K562 (cell line): ENCODE measurements around the gene SLFN14. TPM values are rescaled to one million over a fixed set of nuclear protein-coding genes. Genes with fewer than 3 reads are reported as not detected.

Experiments
- ATAC-seq: fragments of 200-7000 bp; cut with Tn5 transposase; 3 replicates; pipeline ENCODE4 v1.9.1; 2020; ENCODE audit warnings: moderate library complexity
- BruUV-seq: library from RNA; stranded (reverse); fragments of 400-500 nt; replicated peaks from 2 replicates; lab custom pipeline; 2021; lab: Mats Ljungman, UMichigan
- CTCF ChIA-PET: fragments of 300-600 bp; formaldehyde crosslinking; extraction: SDS; loops from one replicate; lab custom pipeline; 2021; ENCODE audit warnings: low intra/inter-chr PET ratio; lab: Yijun Ruan, JAX
- POLR2A ChIA-PET: fragments of 300-600, 350-650 bp; sonication (Branson Sonifier 250); formaldehyde crosslinking; extraction: SDS; loops from one replicate; lab custom pipeline; 2021; ENCODE audit warnings: antibody characterized with exemption, inconsistent platforms; lab: Yijun Ruan, JAX
- DNase-seq, 4 experiments: peaks; one replicate each; pipeline versions ENCODE4 v3.0.0 to v3.0.0-alpha.2; 2011 to 2018; ENCODE audit warnings: low spot score in 3 of 4, mixed read lengths in 3 of 4; ENCODE audit errors: extremely low read depth in 1 of 4
- FAIRE-seq: peaks from 2 replicates; lab custom pipeline; 2011; peaks lifted over from hg19 to GRCh38; lab: Jason Lieb, UNC
- H2AFZ ChIP-seq: 2 replicates; pipeline ENCODE4 v1.6.0; 2011; ENCODE audit warnings: low read depth, low read length, control low read depth, inconsistent platforms
- H3K27ac ChIP-seq: fragments of 200-600 bp; 3 replicates; pipeline ENCODE4 v1.8.0; 2011; ENCODE audit warnings: low read depth, mild to moderate bottlenecking, control low read depth, inconsistent platforms, low read length, moderate library complexity, mixed read lengths; ENCODE audit errors: extremely low read depth
- H3K27me3 ChIP-seq, 2 experiments: fragments of 300-600 bp in 1 of 2; 2 replicates in 1 of 2; 3 replicates in 1 of 2; pipeline versions ENCODE4 v1.6.0 to v1.8.0; 2011; ENCODE audit warnings: inconsistent platforms in 2 of 2, low read length in 2 of 2, mild to moderate bottlenecking in 1 of 2, mixed read lengths in 1 of 2, moderate library complexity in 1 of 2; ENCODE audit not compliant: control insufficient read depth in 2 of 2, insufficient read depth in 2 of 2
- H3K36me3 ChIP-seq: fragments of 300-600 bp; 3 replicates; pipeline ENCODE4 v1.8.0; 2011; ENCODE audit warnings: mild to moderate bottlenecking, low read length, inconsistent platforms; ENCODE audit not compliant: control insufficient read depth, insufficient read depth
- H3K4me1 ChIP-seq, 2 experiments: fragments of 200-600 bp in 1 of 2; replicated peaks in 1 of 2; 2 replicates in 1 of 2; 3 replicates in 1 of 2; pipeline versions ENCODE4 v1.5.1 to v1.8.0; 2011; ENCODE audit warnings: inconsistent platforms in 2 of 2, low read length in 2 of 2, mild to moderate bottlenecking in 1 of 2, mixed read lengths in 1 of 2, moderate library complexity in 1 of 2; ENCODE audit not compliant: control insufficient read depth in 2 of 2, insufficient read depth in 2 of 2
- H3K4me2 ChIP-seq: 2 replicates; pipeline ENCODE4 v1.6.1; 2011; ENCODE audit warnings: low read length, control low read depth, inconsistent platforms, mixed read lengths; ENCODE audit not compliant: insufficient read depth
- H3K4me3 ChIP-seq: fragments of 200-600 bp; sonication (generic), shearing (Covaris generic); 2 replicates; pipeline ENCODE4 v1.5.1; 2016; ENCODE audit warnings: control low read depth, inconsistent platforms
- H3K79me2 ChIP-seq: fragments of 200-600 bp; 3 replicates; pipeline ENCODE4 v1.8.0; 2011; ENCODE audit warnings: low read length, inconsistent platforms; ENCODE audit not compliant: control insufficient read depth, insufficient read depth
- H3K9ac ChIP-seq, 2 experiments: 2 replicates each; pipeline versions ENCODE4 v1.6.0 to v1.6.1; 2011; ENCODE audit warnings: low read depth in 2 of 2, low read length in 2 of 2, control low read depth in 1 of 2, inconsistent platforms in 1 of 2, mild to moderate bottlenecking in 1 of 2, mixed read lengths in 1 of 2; ENCODE audit not compliant: insufficient read depth in 1 of 2
- H3K9me1 ChIP-seq: one replicate; pipeline ENCODE4 v1.6.0; 2011; ENCODE audit warnings: inconsistent platforms, mild to moderate bottlenecking, low read length, moderate library complexity; ENCODE audit not compliant: control insufficient read depth, insufficient read depth
- H3K9me3 ChIP-seq: replicated peaks from 2 replicates; pipeline ENCODE4 v1.5.1; 2011; ENCODE audit warnings: low read depth, low read length, inconsistent platforms; ENCODE audit not compliant: control insufficient read depth, insufficient read depth
- H4K20me1 ChIP-seq: replicated peaks from 2 replicates; pipeline ENCODE4 v1.6.1; 2011; ENCODE audit warnings: low read length, inconsistent platforms, mixed read lengths; ENCODE audit not compliant: control insufficient read depth, insufficient read depth
- ARID2 ChIP-seq: fragments of 450-650 bp; IDR thresholded peaks from 2 replicates; pipeline ENCODE4 v1.6.1; 2017; ENCODE audit warnings: antibody characterized with exemption, mild to moderate bottlenecking
- BCL6 ChIP-seq: fragments of 250-450 bp; sonication (Bioruptor Pico); IDR thresholded peaks from 2 replicates; pipeline ENCODE4 v1.4.0; 2020
- ESRRB ChIP-seq: fragments of 250-450 bp; sonication (Bioruptor Pico); IDR thresholded peaks from 2 replicates; pipeline ENCODE4 v1.5.0; 2020; ENCODE audit warnings: mild to moderate bottlenecking, moderate library complexity, borderline replicate concordance
- FOXP1 ChIP-seq: sonication (generic); formaldehyde crosslinking; IDR thresholded peaks from 2 replicates; pipeline ENCODE4 v1.8.0; 2022; ENCODE audit warnings: mild to moderate bottlenecking, missing genetic modification reagents
- GTF2E2 ChIP-seq: fragments of 200-800 bp; sonication (Bioruptor generic); IDR thresholded peaks from 2 replicates; pipeline ENCODE4 v1.6.1; 2016; ENCODE audit warnings: missing genetic modification characterization, missing compliant biosample characterization
- GTF2F1 ChIP-seq: IDR thresholded peaks from 2 replicates; pipeline ENCODE4 v1.6.1; 2011; ENCODE audit warnings: low read depth, low read length, improper control_type of control experiment
- HMG20B ChIP-seq: fragments of 250-450 bp; sonication (Bioruptor Pico); IDR thresholded peaks from 2 replicates; pipeline ENCODE4 v1.5.0; 2021; ENCODE audit warnings: mild to moderate bottlenecking
- JUNB ChIP-seq: fragments of 450-650 bp; formaldehyde crosslinking; conservative IDR thresholded peaks from 2 replicates; pipeline ENCODE4 v1.4.0; 2020; ENCODE audit warnings: mild to moderate bottlenecking
- KAT2B ChIP-seq: IDR thresholded peaks from one replicate; pipeline ENCODE4 v1.6.1; 2012; ENCODE audit warnings: low read depth, mild to moderate bottlenecking, control low read depth, inconsistent platforms, low read length, moderate library complexity
- MAFK ChIP-seq: IDR thresholded peaks from 2 replicates; pipeline ENCODE4 v1.6.1; 2011; ENCODE audit warnings: low read length, improper control_type of control experiment
- POLR2B ChIP-seq: fragments of 450-650 bp; IDR thresholded peaks from 2 replicates; pipeline ENCODE4 v1.6.1; 2018; ENCODE audit warnings: low read depth; ENCODE audit not compliant: partially characterized antibody
- POLR3A ChIP-seq: IDR thresholded peaks from 2 replicates; pipeline ENCODE4 v1.6.1; 2011; ENCODE audit warnings: borderline replicate concordance, mild to moderate bottlenecking, moderate library complexity; ENCODE audit not compliant: insufficient read length, insufficient read depth; ENCODE audit errors: extremely low read depth
- RHOXF2B ChIP-seq: fragments of 250-450 bp; sonication (Bioruptor Pico); conservative IDR thresholded peaks from 2 replicates; pipeline ENCODE4 v1.5.1; 2021
- TCFL5 ChIP-seq: fragments of 250-450 bp; sonication (Bioruptor Pico); conservative IDR thresholded peaks from 2 replicates; pipeline ENCODE4 v1.6.1; 2021; ENCODE audit warnings: mild to moderate bottlenecking, moderate library complexity, matching md5 sums
- ZBED1 ChIP-seq: IDR thresholded peaks from 2 replicates; pipeline ENCODE4 v1.6.1; 2014
- ZC3H11A ChIP-seq: IDR thresholded peaks from 2 replicates; pipeline ENCODE4 v1.6.1; 2012; ENCODE audit warnings: low read depth, low read length, improper control_type of control experiment
- ZNF232 ChIP-seq: sonication (generic); formaldehyde crosslinking; IDR thresholded peaks from 2 replicates; pipeline ENCODE4 v1.8.0; 2022; ENCODE audit warnings: mild to moderate bottlenecking, missing genetic modification reagents
- WGBS: fragments of 100-300 bp; shearing (Covaris generic); methylation state at CpG from one replicate; pipeline ENCODE4 v1.1.6; 2016; ENCODE audit warnings: low coverage, mixed read lengths; ENCODE audit not compliant: insufficient coverage; ENCODE audit errors: missing lambda C conversion rate; 5-methylcytosine and 5-hydroxymethylcytosine counted together
- in situ Hi-C: fragments of 300-500 bp; cut with MboI; formaldehyde crosslinking; loops from 4 replicates; pipeline ENCODE4 v1.15.0; 2018; ENCODE audit warnings: inconsistent platforms, mixed read lengths
- intact Hi-C: fragments of 100-400 bp; cut with micrococcal nuclease; formaldehyde crosslinking; loops from 2 replicates; pipeline ENCODE4 v1.14.2; 2022
- polyA plus RNA-seq, 8 experiments: library from polyadenylated mRNA; depleted of rRNA in 4 of 8; stranded (reverse) in 5 of 8; unstranded in 3 of 8; fragments of >200 nt; fragmentation: Nextera tagmentation in 2 of 8; fragmentation: Illumina TruSeq in 1 of 8; extraction: Ambion mirVana in 2 of 8; extraction: Trizol in 1 of 8; gene quantifications; 2 replicates each; pipeline versions ENCODE4 v1.2.1 to v1.2.3, GENCODE V29; 2011 to 2014; ENCODE audit warnings: inconsistent platforms in 1 of 8, missing spikeins in 1 of 8
- total RNA-seq, 7 experiments: library from RNA; depleted of rRNA in 6 of 7; stranded (reverse); fragments of >200 nt in 6 of 7; fragmentation: Illumina TruSeq in 2 of 7; extraction: Trizol in 2 of 7; gene quantifications; 2 replicates each; pipeline versions ENCODE4 v1.2.1 to v1.2.3, GENCODE V29; 2011 to 2021; ENCODE audit warnings: low replicate concordance in 1 of 7
- TF ChIP-seq, protein P1 (sequence below), 2 experiments: fragments of 450-650 bp; IDR thresholded peaks; 2 replicates each; pipeline ENCODE4 v1.6.1; 2016

The SLFN14 gene
- total and polyA plus RNA-seq, 9 of the 15 experiments (the other 6 are each of a cell fraction or from before 2014, with no cell fraction given): 1.3 to 4.3 (median 3.1) TPM

DNA sequence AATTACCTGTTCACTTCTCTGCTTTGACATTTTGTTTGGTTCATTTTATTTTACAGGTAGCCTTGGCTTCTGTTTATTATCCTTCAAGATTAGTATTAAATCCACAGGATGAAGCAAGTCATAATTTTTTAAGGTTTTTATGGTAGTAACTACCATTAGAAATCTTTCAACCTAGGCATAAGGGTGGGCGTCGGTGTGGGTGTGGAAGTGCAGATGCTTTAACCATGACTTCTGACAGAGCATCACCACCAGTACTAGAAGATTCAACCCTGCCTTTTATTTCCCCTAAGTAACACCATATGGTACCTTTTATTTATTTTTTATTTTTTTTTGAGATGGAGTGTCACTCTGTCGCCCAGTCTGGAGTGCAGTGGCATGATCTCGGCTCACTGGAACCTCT is 49.2 kb upstream of the SLFN14 start:
- WGBS: 92% methylated on average over 2 of the region's 4 CpGs
- Histone ChIP-seq H2AFZ (no peak overlapping the region), H3K36me3 (peaks cover 89% of the 10 kb centered on the region), H3K79me2 (peaks cover 19% of the 10 kb centered on the region), H3K9me3 (no peaks in the 10 kb centered on the region), H4K20me1 (no peaks in the 10 kb centered on the region), H3K4me2 (no peak overlapping the region), H3K4me3 (no peak overlapping the region), H3K9ac (no peak overlapping the region), H3K27ac (no peak overlapping the region), H3K4me1 (no peaks in the 10 kb centered on the region), H3K27me3 (no peaks in the 10 kb centered on the region), H3K9me1 (no peaks in the 10 kb centered on the region)
- in situ Hi-C loops (no loop called here), intact Hi-C loops (no loop called here)
- ATAC-seq (no peak), DNase-seq (no peak), FAIRE-seq (no peak)
- CTCF ChIA-PET: no interaction called here
- no peak for TF ChIP-seq TCFL5 (CRISPR knock-in tag)
- no peak for TF ChIP-seq ZNF232 (CRISPR knock-in tag)
- no peak for TF ChIP-seq HMG20B (CRISPR knock-in tag)
- no peak for TF ChIP-seq MAFK
- TF ChIP-seq GTF2E2 (tag): no peak
- TF ChIP-seq ZBED1: no peak
- TF ChIP-seq ZC3H11A: no peak
- BruUV-seq: no TSS peak
- POLR2A ChIA-PET: no interaction called here

DNA sequence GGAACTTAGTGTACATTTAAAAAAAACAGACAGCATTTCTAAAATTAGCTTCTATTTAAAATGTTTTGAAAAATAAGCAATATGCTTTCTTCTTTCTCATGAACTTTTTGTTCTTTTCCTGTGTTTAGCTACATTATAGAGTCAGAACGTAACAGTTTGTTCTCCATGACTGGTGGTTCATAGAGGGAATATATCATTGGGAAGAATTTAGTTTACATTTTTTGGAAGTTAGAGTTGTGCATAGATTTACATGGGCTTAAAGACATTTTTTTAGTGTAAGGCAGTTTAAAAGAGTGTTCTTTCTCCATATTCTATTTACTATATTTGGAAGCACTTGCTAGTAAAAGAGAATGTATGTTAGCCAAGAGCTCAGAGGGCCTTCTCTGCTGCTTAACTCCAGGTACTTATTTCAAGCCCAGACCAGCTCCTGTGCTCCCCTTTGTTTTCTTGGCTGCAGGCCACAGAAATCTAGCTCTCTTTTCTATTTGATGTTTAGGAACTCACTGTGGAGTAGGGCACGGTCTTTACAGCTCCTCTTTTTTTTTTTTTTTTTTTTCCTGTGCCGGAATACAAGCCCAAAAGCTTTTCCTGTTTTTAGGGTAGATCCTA is 46.7 kb upstream of the SLFN14 start:
- Histone ChIP-seq H4K20me1 (no peaks in the 10 kb centered on the region), H3K4me3 (no peak overlapping the region), H3K27me3 (no peaks in the 10 kb centered on the region), H3K9me1 (no peaks in the 10 kb centered on the region), H3K27ac (no peak overlapping the region), H3K9ac (no peak overlapping the region), H3K36me3 (peaks cover 87% of the 10 kb centered on the region), H3K9me3 (no peaks in the 10 kb centered on the region), H3K79me2 (peaks cover 4% of the 10 kb centered on the region; the same call in 2 of the 3 replicates), H3K4me2 (no peak overlapping the region), H2AFZ (no peak overlapping the region), H3K4me1 (no peaks in the 10 kb centered on the region)
- no peak for ATAC-seq
- no peak for FAIRE-seq
- BruUV-seq: TSS peak; percentile 3
- no peak for DNase-seq
- CTCF ChIA-PET: no interaction called here
- WGBS: 97% methylated on average over 2 of the region's 3 CpGs
- intact Hi-C loops: no loop called here
- in situ Hi-C loops: no loop called here
- POLR2A ChIA-PET: interaction anchor here (0.6 to 2.8 kb wide), 8 partner anchors 9 to 965 kb away, joined by 3 to 30 read pairs (median 4); partner anchors contain the start of gene PEX12
- no peak for TF ChIP-seq FOXP1 (CRISPR knock-in tag)
- TF ChIP-seq POLR3A: no peak
- TF ChIP-seq, protein P1, sequence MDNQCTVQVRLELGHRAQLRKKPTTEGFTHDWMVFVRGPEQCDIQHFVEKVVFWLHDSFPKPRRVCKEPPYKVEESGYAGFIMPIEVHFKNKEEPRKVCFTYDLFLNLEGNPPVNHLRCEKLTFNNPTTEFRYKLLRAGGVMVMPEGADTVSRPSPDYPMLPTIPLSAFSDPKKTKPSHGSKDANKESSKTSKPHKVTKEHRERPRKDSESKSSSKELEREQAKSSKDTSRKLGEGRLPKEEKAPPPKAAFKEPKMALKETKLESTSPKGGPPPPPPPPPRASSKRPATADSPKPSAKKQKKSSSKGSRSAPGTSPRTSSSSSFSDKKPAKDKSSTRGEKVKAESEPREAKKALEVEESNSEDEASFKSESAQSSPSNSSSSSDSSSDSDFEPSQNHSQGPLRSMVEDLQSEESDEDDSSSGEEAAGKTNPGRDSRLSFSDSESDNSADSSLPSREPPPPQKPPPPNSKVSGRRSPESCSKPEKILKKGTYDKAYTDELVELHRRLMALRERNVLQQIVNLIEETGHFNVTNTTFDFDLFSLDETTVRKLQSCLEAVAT (IDR thresholded peaks at IDR 0.05): no peak
- no peak for TF ChIP-seq BCL6 (CRISPR knock-in tag)
- TF ChIP-seq POLR2B: no peak
- no peak for TF ChIP-seq ESRRB (CRISPR knock-in tag)
- TF ChIP-seq ARID2: no peak
- TF ChIP-seq RHOXF2B (CRISPR knock-in tag): no peak
- TF ChIP-seq KAT2B: no peak
- TF ChIP-seq JUNB (CRISPR knock-in tag): no peak
- no peak for TF ChIP-seq GTF2F1
